ENCODE measurements around the gene OR2AG2.

Gene OR2AG2

DNA sequence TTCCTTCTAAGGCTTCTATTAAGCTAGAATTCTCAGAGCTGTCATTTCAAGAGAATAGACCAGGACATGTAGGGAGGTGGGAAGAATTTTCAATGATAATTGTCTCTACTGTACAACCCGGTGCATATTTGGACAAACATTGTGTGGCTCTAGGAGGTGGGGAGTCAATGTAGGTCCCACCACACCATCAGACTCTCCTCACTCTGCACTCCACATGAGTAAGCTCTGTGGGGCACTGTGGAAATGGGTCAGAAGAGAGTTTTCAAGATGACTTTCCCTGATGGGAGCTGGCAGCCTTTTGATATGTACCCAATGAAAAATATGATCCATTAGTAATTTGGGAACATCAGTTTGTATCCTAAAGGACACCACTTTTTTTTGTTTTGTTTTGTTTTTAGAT is 33.2 kb downstream of the OR2AG2 start:
- DNase-seq: no peak

DNA sequence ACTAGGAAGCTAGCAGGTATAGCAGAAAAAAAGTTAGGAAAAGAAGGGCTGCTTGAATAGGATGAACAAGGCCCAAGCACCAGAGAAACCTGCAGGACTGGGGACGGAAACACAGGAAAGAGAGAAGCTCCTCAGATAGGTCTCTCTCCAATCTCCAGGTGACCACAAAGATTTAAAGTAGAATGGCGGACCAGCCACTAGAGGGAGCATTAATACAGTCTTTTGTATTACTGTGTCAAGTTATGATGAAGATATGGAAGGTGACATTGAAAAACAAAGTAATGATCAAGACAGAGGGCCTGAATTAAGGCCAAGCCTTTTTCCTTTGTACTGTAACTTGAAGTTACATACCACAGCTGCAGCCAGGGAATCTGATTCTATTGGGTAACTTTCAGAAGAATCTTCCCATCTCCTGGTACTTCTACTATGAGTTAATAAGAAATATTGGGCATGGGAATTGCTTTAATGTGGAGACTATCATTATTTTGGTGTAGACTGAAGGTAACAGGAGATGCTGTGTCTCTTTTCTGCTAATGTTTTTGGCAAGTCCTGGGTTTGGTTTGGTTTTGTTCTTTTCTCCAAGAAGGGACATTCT is 33.8 kb downstream of the OR2AG2 start:
- peak; percentile 31 for DNase-seq

DNA sequence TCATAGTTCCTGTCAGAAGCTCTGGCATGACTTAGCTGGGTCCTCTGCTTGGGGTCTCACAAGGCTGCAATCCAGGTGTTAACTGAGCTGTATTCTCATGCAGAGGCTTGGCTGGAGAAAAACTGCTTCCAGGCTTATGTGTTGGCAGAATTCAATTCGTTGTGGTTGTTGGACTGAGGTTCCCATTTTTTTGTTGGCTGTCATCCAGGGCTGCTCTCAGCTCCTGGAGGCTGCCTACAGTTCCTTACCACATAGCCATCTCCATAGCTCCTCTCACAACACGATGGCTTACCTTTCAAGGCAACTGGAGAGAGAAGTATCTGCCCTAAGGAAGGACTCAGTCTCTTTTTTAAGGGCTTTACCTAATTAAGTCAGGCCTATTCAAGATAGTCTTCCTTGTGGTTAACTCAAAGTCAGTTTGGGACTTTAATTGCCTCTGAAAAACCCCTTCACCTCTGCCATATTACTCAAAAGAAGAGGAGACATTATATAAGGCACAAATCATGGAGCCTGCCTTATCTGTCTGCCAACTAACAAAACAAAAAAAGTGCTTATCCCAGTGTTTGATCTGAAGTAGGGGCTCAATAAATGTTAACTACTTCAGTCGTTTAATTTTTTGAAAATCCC is 35.2 kb downstream of the OR2AG2 start:
- no peak for DNase-seq

DNA sequence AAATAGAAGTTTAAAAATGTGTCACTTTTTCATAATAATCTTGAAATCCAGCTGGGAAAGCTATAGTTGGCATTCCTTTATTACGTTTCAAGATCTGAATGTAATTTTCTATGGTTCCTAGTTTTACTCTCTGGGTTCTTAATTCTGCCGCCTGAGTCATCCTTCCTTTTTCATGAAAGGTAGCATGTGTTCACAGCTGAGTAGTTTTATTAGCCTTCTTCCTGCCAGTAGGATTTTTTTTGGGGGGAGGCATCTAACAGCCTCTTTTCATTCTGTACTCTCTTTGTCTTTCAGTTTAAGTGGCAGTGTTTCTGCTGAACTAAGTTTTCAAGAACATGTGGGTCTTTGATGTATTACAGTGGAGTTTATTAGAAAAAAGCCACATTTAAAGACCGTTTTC is 36.5 kb downstream of the OR2AG2 start:
- DNase-seq: no peak

DNA sequence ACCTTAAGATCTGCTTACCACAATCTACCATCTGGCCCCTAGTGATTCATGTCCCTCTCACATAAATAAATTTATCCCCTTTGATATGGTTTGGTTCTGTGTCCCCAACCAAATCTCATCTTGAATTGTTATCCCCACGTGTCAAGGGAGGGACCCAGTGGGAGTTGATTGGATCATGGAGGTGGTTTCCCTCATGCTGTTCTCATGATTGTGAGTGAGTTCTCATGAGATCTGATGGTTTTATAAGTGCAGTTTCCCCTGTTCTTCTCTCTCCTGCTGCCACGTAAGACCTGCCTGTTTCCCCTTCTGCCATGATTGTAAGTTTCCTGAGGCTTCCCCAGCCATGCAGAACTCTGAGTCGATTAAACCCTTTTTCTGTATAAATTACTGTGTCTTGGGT is 37.2 kb downstream of the OR2AG2 start:
- no peak for DNase-seq

DNA sequence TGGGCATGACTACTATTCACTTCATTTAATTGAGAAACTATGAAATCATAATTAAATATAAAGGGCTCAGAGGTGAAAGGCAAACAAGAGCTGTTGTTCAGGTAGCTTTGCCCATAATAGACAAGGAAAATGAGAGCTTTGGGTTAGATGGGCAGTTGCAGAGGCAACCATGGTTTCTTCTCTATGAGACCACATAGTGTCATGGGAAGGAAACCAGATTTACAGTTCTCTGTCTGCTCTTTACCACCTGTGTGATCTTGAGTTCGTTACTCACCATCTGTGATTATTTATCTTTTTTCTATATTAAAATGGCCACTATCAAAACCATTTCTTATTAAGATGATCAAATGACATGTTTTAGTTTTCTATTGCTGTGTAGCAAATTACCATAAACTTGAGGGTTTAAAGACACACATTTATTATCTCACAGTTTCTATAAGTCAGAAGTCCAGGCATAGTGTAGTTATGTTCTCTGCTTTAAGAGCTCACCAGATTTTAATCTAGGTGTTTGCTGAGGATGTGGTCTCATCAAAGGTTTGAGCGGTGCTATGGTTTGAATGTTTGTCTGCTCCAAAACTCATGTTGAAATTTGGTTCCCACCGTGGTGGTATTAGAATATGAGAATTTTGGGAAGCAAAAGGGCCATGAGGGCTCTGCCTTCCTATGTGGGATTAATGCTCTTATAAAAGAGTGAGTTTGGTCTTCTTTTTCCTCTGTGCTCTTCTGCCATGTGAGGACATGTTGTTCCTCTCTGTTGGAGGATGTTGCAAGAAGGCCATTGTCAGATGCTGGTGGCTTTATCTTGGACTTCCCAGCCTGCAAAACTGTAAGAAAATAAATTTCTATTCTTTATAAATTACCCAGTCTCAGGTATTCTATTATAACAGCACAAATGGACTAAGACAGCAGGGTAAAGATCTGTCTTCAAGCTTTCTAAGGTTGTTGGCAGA is 38.2 kb downstream of the OR2AG2 start:
- DNase-seq: no peak

DNA sequence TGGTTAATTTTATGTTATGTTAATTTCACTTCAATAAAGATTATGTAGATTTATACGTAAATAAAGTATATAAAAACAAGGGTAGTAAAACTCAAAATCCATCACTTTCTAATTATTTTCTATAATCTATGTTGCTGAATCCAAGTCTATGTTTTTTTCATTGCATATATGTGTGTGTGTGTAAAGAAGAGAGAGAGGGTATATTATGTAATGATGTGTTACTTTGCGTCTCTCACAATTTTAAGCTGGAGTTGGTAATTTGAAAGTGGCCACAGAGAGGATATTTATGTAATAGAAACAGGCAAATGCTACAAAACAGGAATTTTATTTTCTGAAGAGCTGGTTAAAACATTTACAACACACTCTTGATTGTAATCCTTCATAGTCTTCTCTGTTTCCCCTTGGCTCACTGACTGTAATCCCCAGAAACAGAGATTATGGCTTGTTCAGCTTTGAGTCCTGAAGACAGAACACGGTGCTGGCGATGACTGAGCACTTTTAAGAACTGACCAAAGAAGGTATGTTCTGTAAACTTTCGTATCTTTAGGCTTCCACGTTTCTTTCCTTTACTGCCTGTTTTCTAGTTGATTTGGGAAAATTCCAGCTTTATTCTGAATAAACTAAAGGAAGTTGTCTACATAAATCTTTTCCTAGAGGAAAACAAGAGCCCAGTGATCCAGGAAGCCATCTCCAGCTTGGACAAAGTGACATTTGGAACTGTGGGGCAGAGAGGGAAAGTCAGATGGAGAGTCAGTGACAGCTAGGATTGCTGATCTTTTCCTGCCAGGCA is 43.6 kb downstream of the OR2AG2 start:
- DNase-seq: no peak

DNA sequence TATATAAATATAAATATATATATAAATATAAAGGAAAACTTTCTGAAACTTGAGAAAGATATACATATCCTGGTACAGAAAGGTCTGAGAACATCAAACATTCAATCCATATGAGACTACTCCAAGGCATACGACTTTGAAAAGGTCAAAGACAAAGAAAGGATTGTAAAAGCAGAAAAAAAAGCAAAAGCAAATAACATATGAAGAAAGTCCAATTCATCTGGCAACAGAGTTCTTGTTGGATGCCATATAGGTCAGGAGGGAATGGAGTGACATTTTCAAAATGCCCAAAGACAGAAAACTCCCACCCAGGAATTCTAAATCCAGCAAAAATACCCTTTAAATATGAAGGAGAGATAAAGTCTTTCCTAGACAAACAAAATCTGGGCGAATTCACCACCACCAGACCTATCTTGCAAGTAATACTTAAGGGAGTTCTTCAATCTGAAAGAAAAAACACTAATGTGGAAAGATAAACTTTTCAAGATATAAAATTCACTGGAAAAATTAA is 46.3 kb downstream of the OR2AG2 start:
- no peak for DNase-seq

DNA sequence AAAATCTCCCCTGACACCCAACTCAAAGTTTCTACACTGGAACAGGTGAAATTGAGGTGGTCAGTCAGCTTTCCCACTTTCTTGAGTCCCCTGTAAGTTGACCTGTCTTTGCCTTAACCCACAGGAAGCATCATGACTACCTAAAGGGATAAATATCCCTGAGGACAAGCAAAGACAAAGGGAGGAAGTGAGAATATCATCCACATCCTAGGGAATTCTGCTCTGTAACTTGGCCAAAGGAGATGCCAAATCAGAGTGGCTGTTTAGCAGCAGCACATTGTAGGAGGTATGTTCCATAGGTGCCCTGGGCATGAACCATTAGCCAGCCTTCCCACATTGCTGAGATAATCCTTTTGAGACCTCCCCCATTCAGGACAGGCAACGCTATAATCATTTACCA is 47.8 kb downstream of the OR2AG2 start:
- DNase-seq: no peak

DNA sequence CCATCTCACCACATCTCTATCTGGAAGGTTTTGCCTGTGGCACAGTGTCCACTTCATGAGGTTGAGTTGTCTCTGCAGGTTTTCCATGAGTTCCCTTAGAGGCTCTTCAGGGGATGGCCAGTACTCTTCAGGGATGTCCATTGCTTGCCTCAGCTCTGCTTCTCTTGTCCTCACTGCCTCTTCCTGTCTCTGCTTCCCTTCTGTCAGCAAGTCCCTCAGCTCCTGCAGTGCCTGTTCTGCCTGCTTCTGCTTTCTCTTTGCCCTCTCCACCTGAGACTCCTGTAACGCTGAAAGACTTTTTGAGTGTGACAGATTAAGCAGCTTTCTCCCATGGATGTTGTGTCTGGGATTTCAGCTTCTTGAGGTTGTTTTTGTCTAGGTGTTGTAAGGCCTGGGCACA is 50.4 kb downstream of the OR2AG2 start:
- DNase-seq: no peak

DNA sequence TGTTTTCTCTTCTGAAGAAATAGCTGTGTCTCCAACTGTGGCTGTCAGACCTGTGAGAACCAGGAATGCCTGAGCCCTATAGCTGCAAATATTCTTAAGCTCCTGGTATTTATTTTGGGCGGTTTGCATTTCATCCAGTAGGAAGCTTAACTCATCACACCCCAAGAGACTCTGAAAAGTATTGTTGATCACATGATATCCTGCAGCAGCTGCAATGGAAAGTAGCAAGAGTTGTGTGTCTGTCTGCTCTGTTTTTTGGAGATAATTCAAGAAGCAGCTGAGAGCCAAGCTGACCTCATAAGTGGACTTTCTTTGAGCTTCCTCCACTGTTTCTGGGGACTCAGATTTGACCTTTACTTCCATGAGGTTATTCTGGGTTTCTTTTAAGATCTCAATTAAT is 52.2 kb downstream of the OR2AG2 start:
- no peak for DNase-seq

DNA sequence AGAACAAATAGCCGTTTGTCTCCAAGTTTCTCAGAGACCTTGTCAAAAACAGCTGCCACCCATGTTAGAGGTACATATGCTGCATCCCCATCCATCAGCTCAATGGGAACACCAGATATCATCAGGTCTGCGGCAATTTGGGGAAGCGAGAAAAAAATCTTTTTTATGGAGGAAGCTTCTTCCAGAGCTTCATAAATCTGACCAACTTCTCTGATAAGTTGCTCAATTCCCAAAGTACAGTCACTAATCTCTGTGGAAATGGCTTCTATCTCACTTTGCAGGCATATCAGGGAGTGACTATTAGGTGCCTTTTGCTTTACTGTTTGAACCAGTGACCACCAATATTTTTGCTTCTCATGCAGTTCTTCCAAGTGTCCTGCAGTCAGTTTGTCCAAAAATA is 54.4 kb downstream of the OR2AG2 start:
- DNase-seq: no peak
